GM23248 (cell line): ENCODE data around the gene SFTPB. TPM values are rescaled to one million over a fixed set of nuclear protein-coding genes. Genes with fewer than 3 reads are reported as not detected.
A peak's percentile ranks its signal among the peaks of the same experiment; 100 is the strongest.

ENCODE experiments used
- DNase-seq: peaks from one replicate; pipeline ENCODE4 v3.0.0-alpha.2; 2015
- H2AFZ ChIP-seq: fragments of 200-600 bp; sonication (generic); 2 replicates; pipeline ENCODE4 v1.6.1; 2016; ENCODE audit warnings: antibody characterized with exemption
- H3F3A ChIP-seq: fragments of 200-600 bp; sonication (generic); 2 replicates; pipeline ENCODE4 v1.6.1; 2016; ENCODE audit warnings: mild to moderate bottlenecking, antibody characterized with exemption, mixed run types; ENCODE audit not compliant: insufficient read depth
- H3K27ac ChIP-seq: fragments of 200-600 bp; sonication (generic); 2 replicates; pipeline ENCODE4 v1.5.1; 2016; ENCODE audit warnings: mild to moderate bottlenecking
- H3K27me3 ChIP-seq: fragments of 200-600 bp; sonication (generic); replicated peaks from 2 replicates; pipeline ENCODE4 v1.6.1; 2016; ENCODE audit warnings: mild to moderate bottlenecking; ENCODE audit not compliant: insufficient read depth
- H3K36me3 ChIP-seq: fragments of 200-600 bp; sonication (generic); 2 replicates; pipeline ENCODE4 v1.6.1; 2016; ENCODE audit warnings: low read depth, mild to moderate bottlenecking
- H3K4me1 ChIP-seq: fragments of 200-600 bp; sonication (generic); 2 replicates; pipeline ENCODE4 v1.6.1; 2016; ENCODE audit warnings: mild to moderate bottlenecking; ENCODE audit not compliant: insufficient read depth
- H3K4me2 ChIP-seq: fragments of 200-600 bp; sonication (generic); one replicate; pipeline ENCODE4 v1.6.1; 2016; ENCODE audit warnings: mild to moderate bottlenecking; ENCODE audit not compliant: unreplicated experiment
- H3K4me3 ChIP-seq: fragments of 200-600 bp; sonication (generic); 2 replicates; pipeline ENCODE4 v1.5.1; 2016; ENCODE audit warnings: mild to moderate bottlenecking
- H3K79me2 ChIP-seq: fragments of 200-600 bp; sonication (generic); 2 replicates; pipeline ENCODE4 v1.6.1; 2016; ENCODE audit warnings: mild to moderate bottlenecking; ENCODE audit not compliant: insufficient read depth
- H3K9ac ChIP-seq: fragments of 200-600 bp; sonication (generic); 2 replicates; pipeline ENCODE4 v1.6.1; 2016; ENCODE audit warnings: mild to moderate bottlenecking
- H3K9me2 ChIP-seq: fragments of 200-600 bp; sonication (generic); 2 replicates; pipeline ENCODE4 v1.6.1; 2016; ENCODE audit warnings: mixed run types, mild to moderate bottlenecking, moderate library complexity; ENCODE audit not compliant: insufficient read depth
- H3K9me3 ChIP-seq: fragments of 200-600 bp; sonication (generic); one replicate; pipeline ENCODE4 v1.6.1; 2017; ENCODE audit warnings: low read depth
- H4K20me1 ChIP-seq: fragments of 200-600 bp; sonication (generic); 2 replicates; pipeline ENCODE4 v1.6.0; 2016; ENCODE audit not compliant: insufficient read depth
- EZH2 ChIP-seq: fragments of 200-600 bp; sonication (generic); IDR thresholded peaks from 2 replicates; pipeline ENCODE4 v1.6.1; 2018; ENCODE audit warnings: antibody characterized with exemption, mild to moderate bottlenecking; ENCODE audit not compliant: insufficient read depth, poor library complexity, severe bottlenecking
- EZH2phosphoT487 ChIP-seq: fragments of 200-600 bp; sonication (generic); IDR thresholded peaks from 2 replicates; pipeline ENCODE4 v1.6.1; 2018; ENCODE audit warnings: antibody characterized with exemption, moderate library complexity, mild to moderate bottlenecking, low read depth; ENCODE audit not compliant: insufficient read depth
- WGBS, 2 experiments: methylation state at CpG; one replicate each; pipeline ENCODE4 v1.1.6; 2015 to 2017; ENCODE audit warnings: low lambda C conversion rate in 2 of 2, low coverage in 1 of 2; ENCODE audit errors: missing lambda C conversion rate in 2 of 2; 5-methylcytosine and 5-hydroxymethylcytosine counted together
- in situ Hi-C: fragments of 300-500 bp; cut with MboI; formaldehyde crosslinking; loops from 2 replicates; pipeline ENCODE4 v1.15.0; 2020
- polyA plus RNA-seq: library from polyadenylated mRNA; unstranded; fragments of >200 nt; fragmentation: Nextera tagmentation; extraction: Ambion mirVana; gene quantifications from 2 replicates; pipeline ENCODE4 v1.2.1, GENCODE V29; 2016
- total RNA-seq: library from RNA; depleted of rRNA; stranded (reverse); fragments of >200 nt; shearing (Covaris generic); gene quantifications from 2 replicates; pipeline ENCODE4 v1.2.3, GENCODE V29; 2014

SFTPB gene
- total and polyA plus RNA-seq, 2 experiments from 2014 or later = not detected

DNA sequence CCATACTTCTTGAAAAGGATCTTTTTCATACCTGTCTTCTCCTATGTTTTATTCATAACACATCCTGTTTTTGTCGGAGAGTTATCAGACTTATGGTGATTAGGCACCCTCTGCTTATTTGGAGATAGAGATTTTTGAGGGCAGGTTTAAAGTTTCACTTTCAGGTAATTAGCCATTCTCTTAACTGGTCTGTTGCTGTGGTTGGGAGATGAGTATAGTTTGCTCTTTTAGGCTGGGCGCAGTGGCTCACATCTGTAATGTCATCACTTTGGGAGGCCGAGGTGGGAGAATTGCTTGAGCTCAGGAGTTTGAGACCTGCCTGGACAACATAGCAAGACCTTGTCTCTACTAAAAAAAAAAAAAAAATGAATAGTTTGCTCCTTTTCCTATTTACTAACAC is 25.3 kb downstream of the SFTPB start:
- no peaks in the 10 kb centered on the region for H4K20me1 ChIP-seq
- H3K9ac ChIP-seq = no peak overlapping the region
- no peak for TF ChIP-seq EZH2phosphoT487
- TF ChIP-seq EZH2 = no peak
- H3K27ac ChIP-seq = no peak overlapping the region
- peaks cover 19% of the 10 kb centered on the region for H3F3A ChIP-seq
- peaks cover 77% of the 10 kb centered on the region for H3K36me3 ChIP-seq
- in situ Hi-C loops = loop anchor here (10.0 to 25.0 kb wide), 2 partner anchors 172 to 445 kb away; no protein-coding TSS in a partner anchor
- no peaks in the 10 kb centered on the region for H3K9me3 ChIP-seq
- WGBS, 2 experiments = 96 to 98% methylated on average over 3 of the region's 3 CpGs
- H3K4me3 ChIP-seq = no peak overlapping the region
- DNase-seq = no peak
- H3K79me2 ChIP-seq = peaks cover 19% of the 10 kb centered on the region; the same call in 1 of the 2 replicates
- H3K27me3 ChIP-seq = no peaks in the 10 kb centered on the region
- H2AFZ ChIP-seq = no peak overlapping the region
- no peak overlapping the region for H3K4me2 ChIP-seq
- no peaks in the 10 kb centered on the region for H3K9me2 ChIP-seq
- no peaks in the 10 kb centered on the region for H3K4me1 ChIP-seq

DNA sequence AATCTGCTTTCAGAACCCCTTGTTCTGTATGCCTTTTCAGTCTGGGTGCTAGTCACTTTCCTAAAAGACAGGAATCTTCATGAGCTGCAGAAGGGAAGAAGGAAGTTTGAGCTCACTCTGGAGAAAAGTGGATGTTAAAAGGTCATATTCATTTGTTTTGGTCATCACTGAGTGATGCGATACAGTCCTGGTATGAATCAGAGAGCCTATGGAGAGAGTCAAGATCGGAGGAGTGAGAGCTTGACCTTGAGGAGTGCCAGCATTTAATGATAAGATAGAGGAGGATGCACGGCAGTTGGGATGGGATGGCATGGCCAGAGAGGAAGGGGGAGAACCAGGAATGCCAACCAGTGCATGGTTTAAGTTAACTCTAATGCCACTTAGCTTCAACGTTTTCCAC is 32.4 kb downstream of the SFTPB start:
- H3K4me2 ChIP-seq = no peak overlapping the region
- H3K36me3 ChIP-seq = peaks cover 70% of the 10 kb centered on the region
- peaks cover 33% of the 10 kb centered on the region for H3F3A ChIP-seq
- no peaks in the 10 kb centered on the region for H4K20me1 ChIP-seq
- 0 out of 2 replicates have a peak overlapping the region, but pooled peaks have one; percentile 18 for H3K9ac ChIP-seq
- H3K79me2 ChIP-seq = peaks cover 38% of the 10 kb centered on the region
- H3K4me3 ChIP-seq = no peak overlapping the region
- 29 to 30% methylated on average over 4 of the region's 4 CpGs for WGBS, 2 experiments
- H3K27me3 ChIP-seq = no peaks in the 10 kb centered on the region
- 0 out of 2 replicates have a peak overlapping the region, but pooled peaks have one; percentile 12 for H3K27ac ChIP-seq
- TF ChIP-seq EZH2phosphoT487 (no peak), EZH2 (no peak)
- in situ Hi-C loops = loop anchor here (25.0 kb wide), 1 partner anchor 452 kb away; no protein-coding TSS in a partner anchor
- DNase-seq = peak; percentile 38
- H3K4me1 ChIP-seq = no peaks in the 10 kb centered on the region
- no peaks in the 10 kb centered on the region for H3K9me2 ChIP-seq
- H2AFZ ChIP-seq = no peak overlapping the region
- no peaks in the 10 kb centered on the region for H3K9me3 ChIP-seq

DNA sequence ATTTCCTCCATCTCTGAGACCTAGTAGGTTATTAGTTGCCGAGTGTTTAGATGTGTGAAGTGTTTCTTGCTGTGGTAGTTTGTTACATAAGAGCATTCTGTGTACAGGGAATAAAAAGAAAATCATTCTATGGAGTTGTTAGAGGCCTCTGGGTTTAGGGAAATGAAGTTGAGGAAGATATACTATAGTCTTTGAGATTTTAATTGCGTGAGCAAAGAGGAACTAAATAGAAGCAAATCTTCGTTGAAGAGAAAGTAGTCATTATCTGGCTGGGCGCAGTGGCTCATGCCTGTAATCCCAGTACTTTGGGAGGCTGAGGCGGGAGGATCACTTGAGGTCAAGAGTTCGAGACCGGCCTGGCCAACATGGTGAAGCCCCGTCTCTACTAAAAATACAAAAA is 33.0 kb downstream of the SFTPB start:
- no peak for DNase-seq
- in situ Hi-C loops = loop anchor here (25.0 kb wide), 1 partner anchor 452 kb away; no protein-coding TSS in a partner anchor
- peaks cover 73% of the 10 kb centered on the region for H3K36me3 ChIP-seq
- peaks cover 43% of the 10 kb centered on the region for H3K79me2 ChIP-seq
- no peaks in the 10 kb centered on the region for H3K9me3 ChIP-seq
- H3F3A ChIP-seq = peaks cover 33% of the 10 kb centered on the region
- H4K20me1 ChIP-seq = no peaks in the 10 kb centered on the region
- no peaks in the 10 kb centered on the region for H3K9me2 ChIP-seq
- 88% methylated on average over 8 of the region's 8 CpGs for WGBS, 2 experiments
- H3K4me3 ChIP-seq = no peak overlapping the region
- no peak for TF ChIP-seq EZH2
- no peak for TF ChIP-seq EZH2phosphoT487
- H3K4me2 ChIP-seq = no peak overlapping the region
- peak overlapping the region; percentile 33; the same call in 1 of the 2 replicates for H3K9ac ChIP-seq
- 0 out of 2 replicates have a peak overlapping the region, but pooled peaks have one; percentile 12 for H3K27ac ChIP-seq
- H3K4me1 ChIP-seq = no peaks in the 10 kb centered on the region
- H2AFZ ChIP-seq = no peak overlapping the region
- H3K27me3 ChIP-seq = no peaks in the 10 kb centered on the region

DNA sequence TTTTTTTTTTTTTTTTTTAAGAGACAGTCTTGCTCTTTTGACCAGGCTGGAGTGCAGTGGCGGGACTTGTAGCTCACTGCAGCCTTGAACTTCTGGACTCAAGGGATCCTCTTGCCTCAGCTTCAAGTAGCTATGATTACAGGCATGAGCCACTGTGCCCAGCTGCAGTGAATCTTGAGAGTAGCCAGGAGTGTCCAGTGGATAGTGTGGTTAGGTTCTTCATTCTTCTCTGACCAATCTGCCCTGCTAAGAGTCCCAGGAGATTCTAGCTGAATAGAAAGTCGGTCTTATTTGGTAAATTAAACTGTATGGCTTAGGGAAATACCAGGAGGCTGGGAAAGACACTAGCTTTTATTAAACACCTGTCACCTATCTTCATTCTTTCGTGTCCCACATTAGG is 36.7 kb downstream of the SFTPB start:
- Histone ChIP-seq H2AFZ (no peak overlapping the region), H3K4me2 (no peak overlapping the region), H4K20me1 (no peaks in the 10 kb centered on the region), H3K79me2 (peaks cover 42% of the 10 kb centered on the region), H3K27me3 (no peaks in the 10 kb centered on the region), H3K36me3 (peaks cover 74% of the 10 kb centered on the region), H3K27ac (no peak overlapping the region), H3K9ac (no peak overlapping the region), H3K4me3 (no peak overlapping the region), H3K9me3 (no peaks in the 10 kb centered on the region), H3F3A (peaks cover 22% of the 10 kb centered on the region), H3K4me1 (no peaks in the 10 kb centered on the region), H3K9me2 (no peaks in the 10 kb centered on the region)
- TF ChIP-seq EZH2phosphoT487 (no peak), EZH2 (no peak)
- in situ Hi-C loops = loop anchor here (25.0 kb wide), 1 partner anchor 456 kb away; no protein-coding TSS in a partner anchor
- no peak for DNase-seq
- 77 to 83% methylated on average over 3 of the region's 3 CpGs for WGBS, 2 experiments
